ENCODE measurements around the gene NAXE. TPM values are rescaled to one million over a fixed set of nuclear protein-coding genes. Genes with fewer than 3 reads are reported as not detected.
"Not testable (repeated sequence)": the region's sequence is repeated elsewhere in the genome, so short reads cannot be mapped to it uniquely, and the experiment has no call there.

Gene NAXE
- total RNA-seq, 2 experiments from 2014 or later = 62.7 to 66.6 TPM

GRCh38 chr1:156622581-156623297 is 31.2 kb downstream of the NAXE start:
- no peaks in the 10 kb centered on the region for H3K36me3 Mint-ChIP-seq
- H3K27ac Mint-ChIP-seq = no peak overlapping the region
- peaks cover 70% of the 10 kb centered on the region for H3K27me3 Mint-ChIP-seq
- DNase-seq = no peak
- H3K4me1 Mint-ChIP-seq = peaks cover 8% of the 10 kb centered on the region
- no peaks in the 10 kb centered on the region for H3K9me3 Mint-ChIP-seq (ENCODE audit: low read depth)
- no peak for ATAC-seq
- CTCF ChIA-PET = interaction anchor here (0.9 to 15.7 kb wide), 10 partner anchors 10 to 177 kb away, joined by 3 to 344 read pairs (median 12); partner anchors contain the start of genes BCAN and NES
- H3K4me3 Mint-ChIP-seq = no peak overlapping the region

- CTCF ChIA-PET = interaction anchor here (0.6 to 15.7 kb wide), 33 partner anchors 11 to 304 kb away, joined by 3 to 344 read pairs (median 5); partner anchors contain the start of genes BCAN, GPATCH4 and NES
- Mint-ChIP-seq H3K4me3 (no peak overlapping the region), H3K27me3 (peaks cover 73% of the 10 kb centered on the region), H3K4me1 (peaks cover 8% of the 10 kb centered on the region), H3K9me3 (ENCODE audit: low read depth) (no peaks in the 10 kb centered on the region), H3K36me3 (no peaks in the 10 kb centered on the region), H3K27ac (no peak overlapping the region)
- peak; percentile 67 for ATAC-seq
- DNase-seq = peak; percentile 61
Observed at GRCh38 chr1:156623946-156624813, 32.6 kb downstream of the NAXE start.

GRCh38 chr1:156624814-156625435 is 33.3 kb downstream of the NAXE start:
- H3K4me3 Mint-ChIP-seq = no peak overlapping the region
- CTCF ChIA-PET = interaction anchor here (0.8 to 15.7 kb wide), 32 partner anchors 12 to 303 kb away, joined by 3 to 344 read pairs (median 5); partner anchors contain the start of genes BCAN, GPATCH4 and NES
- H3K27me3 Mint-ChIP-seq = peaks cover 71% of the 10 kb centered on the region

GRCh38 chr1:156625436-156626078 is 34.0 kb downstream of the NAXE start:
- DNase-seq (peak; percentile 64), ATAC-seq (peak; percentile 64)
- CTCF ChIA-PET = interaction anchor here (1.0 to 15.7 kb wide), 10 partner anchors 13 to 202 kb away, joined by 3 to 344 read pairs (median 18); partner anchors contain the start of genes BCAN, GPATCH4 and NES
- H3K36me3 Mint-ChIP-seq = no peaks in the 10 kb centered on the region
- H3K4me3 Mint-ChIP-seq = no peak overlapping the region
- peaks cover 8% of the 10 kb centered on the region for H3K4me1 Mint-ChIP-seq
- no peaks in the 10 kb centered on the region for H3K9me3 Mint-ChIP-seq (ENCODE audit: low read depth)
- no peak overlapping the region for H3K27ac Mint-ChIP-seq
- peaks cover 68% of the 10 kb centered on the region for H3K27me3 Mint-ChIP-seq

More at GRCh38 chr1:156624814-156625435, 33.3 kb downstream of the NAXE start:
- Mint-ChIP-seq H3K4me1 (peaks cover 8% of the 10 kb centered on the region), H3K9me3 (ENCODE audit: low read depth) (no peaks in the 10 kb centered on the region), H3K36me3 (no peaks in the 10 kb centered on the region), H3K27ac (no peak overlapping the region)
- no peak for ATAC-seq
- no peak for DNase-seq

- DNase-seq = no peak
- no peak overlapping the region for H3K27ac Mint-ChIP-seq
- peaks cover 70% of the 10 kb centered on the region for H3K27me3 Mint-ChIP-seq
- no peaks in the 10 kb centered on the region for H3K9me3 Mint-ChIP-seq (ENCODE audit: low read depth)
- H3K4me1 Mint-ChIP-seq = peaks cover 8% of the 10 kb centered on the region
- no peak for ATAC-seq
- H3K4me3 Mint-ChIP-seq = no peak overlapping the region
- no peaks in the 10 kb centered on the region for H3K36me3 Mint-ChIP-seq
- CTCF ChIA-PET = interaction anchor here (0.7 to 15.7 kb wide), 13 partner anchors 13 to 240 kb away, joined by 3 to 344 read pairs (median 18); partner anchors contain the start of genes BCAN, GPATCH4 and NES
Observed at GRCh38 chr1:156626079-156626438, 34.5 kb downstream of the NAXE start.

- peaks cover 72% of the 10 kb centered on the region for H3K27me3 Mint-ChIP-seq
- peak; percentile 29 for ATAC-seq
- no peaks in the 10 kb centered on the region for H3K9me3 Mint-ChIP-seq (ENCODE audit: low read depth)
- CTCF ChIA-PET = interaction anchor here (0.7 to 15.7 kb wide), 26 partner anchors 10 to 243 kb away, joined by 3 to 344 read pairs (median 4); partner anchors contain the start of genes BCAN, GPATCH4 and NES
- H3K4me1 Mint-ChIP-seq = peaks cover 8% of the 10 kb centered on the region
- no peak overlapping the region for H3K4me3 Mint-ChIP-seq
- no peaks in the 10 kb centered on the region for H3K36me3 Mint-ChIP-seq
- no peak overlapping the region for H3K27ac Mint-ChIP-seq
- DNase-seq = peak; percentile 61
Observed at GRCh38 chr1:156627313-156627880, 35.8 kb downstream of the NAXE start.

GRCh38 chr1:156629823-156630449 is 38.4 kb downstream of the NAXE start:
- ATAC-seq = no peak
- Mint-ChIP-seq H3K27ac (no peak overlapping the region), H3K9me3 (ENCODE audit: low read depth) (no peaks in the 10 kb centered on the region), H3K27me3 (peaks cover 77% of the 10 kb centered on the region), H3K4me3 (no peak overlapping the region), H3K36me3 (no peaks in the 10 kb centered on the region), H3K4me1 (peaks cover 6% of the 10 kb centered on the region)
- no peak for DNase-seq
- CTCF ChIA-PET = interaction anchor here (1.0 to 15.7 kb wide), 4 partner anchors 13 to 244 kb away, joined by 3 to 344 read pairs (median 172); partner anchors contain the start of gene BCAN

GRCh38 chr1:156631152-156631551 is 39.6 kb downstream of the NAXE start:
- ATAC-seq, H3K27ac Mint-ChIP-seq, DNase-seq: not testable (repeated sequence)

GRCh38 chr1:156632355-156632754 is 40.8 kb downstream of the NAXE start:
- no peaks in the 10 kb centered on the region for H3K9me3 Mint-ChIP-seq (ENCODE audit: low read depth)
- H3K27ac Mint-ChIP-seq = no peak overlapping the region
- DNase-seq (no peak), ATAC-seq (no peak)
- H3K36me3 Mint-ChIP-seq = no peaks in the 10 kb centered on the region
- peaks cover 77% of the 10 kb centered on the region for H3K27me3 Mint-ChIP-seq
- H3K4me3 Mint-ChIP-seq = no peak overlapping the region
- CTCF ChIA-PET = interaction anchor here (14.6 to 22.5 kb wide), 3 partner anchors 6 to 28 kb away, joined by 340 to 344 read pairs (median 344); partner anchors contain the start of genes BCAN and HAPLN2
- H3K4me1 Mint-ChIP-seq = no peaks in the 10 kb centered on the region

More at GRCh38 chr1:156631152-156631551, 39.6 kb downstream of the NAXE start:
- CTCF ChIA-PET = interaction anchor here (0.7 to 22.5 kb wide), 5 partner anchors 5 to 270 kb away, joined by 3 to 344 read pairs (median 340); partner anchors contain the start of genes BCAN and HAPLN2
- not testable (repeated sequence) for H3K9me3 Mint-ChIP-seq (ENCODE audit: low read depth); H3K4me1 Mint-ChIP-seq; H3K4me3 Mint-ChIP-seq; H3K36me3 Mint-ChIP-seq
- peaks cover 77% of the 10 kb centered on the region for H3K27me3 Mint-ChIP-seq

- no peaks in the 10 kb centered on the region for H3K36me3 Mint-ChIP-seq
- ATAC-seq (no peak), DNase-seq (no peak)
- H3K27ac Mint-ChIP-seq = no peak overlapping the region
- CTCF ChIA-PET = interaction anchor here (1.2 to 22.5 kb wide), 4 partner anchors 12 to 88 kb away, joined by 3 to 344 read pairs (median 7); partner anchors contain the start of gene HAPLN2
- H3K9me3 Mint-ChIP-seq (ENCODE audit: low read depth) = no peaks in the 10 kb centered on the region
- H3K27me3 Mint-ChIP-seq = peaks cover 87% of the 10 kb centered on the region
- H3K4me1 Mint-ChIP-seq = peaks cover 24% of the 10 kb centered on the region
- H3K4me3 Mint-ChIP-seq = no peak overlapping the region
Observed at GRCh38 chr1:156638189-156638985, 46.8 kb downstream of the NAXE start.

GRCh38 chr1:156639601-156640101 is 48.1 kb downstream of the NAXE start:
- peaks cover 88% of the 10 kb centered on the region for H3K27me3 Mint-ChIP-seq

More at GRCh38 chr1:156639601-156640101, 48.1 kb downstream of the NAXE start:
- DNase-seq (no peak), ATAC-seq (no peak)
- H3K9me3 Mint-ChIP-seq (ENCODE audit: low read depth) = no peaks in the 10 kb centered on the region
- peaks cover 36% of the 10 kb centered on the region for H3K4me1 Mint-ChIP-seq
- H3K4me3 Mint-ChIP-seq = no peak overlapping the region
- no peak overlapping the region for H3K27ac Mint-ChIP-seq
- CTCF ChIA-PET = interaction anchor here (1.2 to 22.5 kb wide), 3 partner anchors 13 to 87 kb away, joined by 3 to 344 read pairs (median 5); partner anchors contain the start of gene HAPLN2
- no peaks in the 10 kb centered on the region for H3K36me3 Mint-ChIP-seq
